ENCODE data around the gene SPATA2. TPM values are rescaled to one million over a fixed set of nuclear protein-coding genes. Genes with fewer than 3 reads are reported as not detected.
"Not testable (repeated sequence)": the region's sequence is repeated elsewhere in the genome, so short reads cannot be mapped to it uniquely, and the experiment has no call there.

Gene SPATA2
- total RNA-seq, 4 donors from 2014 or later, result 2.7 to 7.2 (median 4.9) TPM

DNA sequence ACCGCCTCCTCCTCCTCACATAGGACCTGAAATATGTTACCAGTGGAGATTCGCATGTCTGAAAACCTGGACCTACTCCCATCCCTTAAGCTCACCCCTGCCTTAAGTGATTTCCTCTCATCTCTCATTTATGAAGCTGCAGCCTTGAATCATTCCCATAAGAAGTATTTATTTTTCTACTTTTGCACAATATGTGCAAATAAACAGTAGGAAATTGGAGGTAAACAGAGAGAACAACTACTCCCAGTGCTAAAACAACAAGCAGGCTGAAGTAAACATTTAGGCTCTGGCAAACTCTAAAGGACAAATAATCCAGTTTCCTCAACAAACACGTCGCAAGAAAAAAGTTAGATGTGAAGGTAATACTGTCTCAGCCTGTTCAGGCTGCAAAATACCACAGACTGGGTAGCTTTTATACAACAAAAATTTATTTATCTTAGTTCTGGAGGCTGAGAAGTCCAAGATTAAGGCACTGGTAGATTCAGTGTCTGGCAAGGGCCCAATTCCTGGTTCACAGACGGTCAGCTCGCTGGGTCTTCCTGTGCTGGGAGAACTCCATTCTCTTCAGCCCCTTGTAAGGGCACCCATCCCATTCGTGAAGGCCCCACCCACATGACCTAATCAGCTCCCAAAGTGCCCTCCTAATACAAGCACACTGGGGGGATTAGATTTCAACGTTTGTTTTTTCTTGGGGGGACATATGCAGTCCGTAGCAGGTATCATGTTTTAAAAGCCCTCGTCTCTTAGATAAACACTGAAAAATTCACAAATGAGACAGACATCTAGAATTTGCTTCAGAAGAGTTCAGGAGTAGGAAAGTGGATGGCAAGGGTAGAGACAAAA is 15.6 kb downstream of the SPATA2 start:
- no peak for ATAC-seq
- Histone ChIP-seq H3K36me3 (peaks cover 0 to 24% of the 10 kb centered on the region in 2 donors), H3K27ac (no peak overlapping the region), H3K4me1 (no peaks in the 10 kb centered on the region), H3K9me3 (no peaks in the 10 kb centered on the region), H3K27me3 (no peaks in the 10 kb centered on the region), H3K4me3 (no peak overlapping the region)
- 53 to 62% methylated on average over 8 to 10 of the region's 10 CpGs for WGBS, 2 donors (ENCODE audit: low coverage in 1 of 2)
- no peak for TF ChIP-seq EP300 (IDR thresholded peaks at IDR 0.05)
- no peak for TF ChIP-seq POLR2AphosphoS5 (IDR thresholded peaks at IDR 0.05)
- TF ChIP-seq POLR2A (IDR thresholded peaks at IDR 0.05), result no peak
- TF ChIP-seq, protein P1, sequence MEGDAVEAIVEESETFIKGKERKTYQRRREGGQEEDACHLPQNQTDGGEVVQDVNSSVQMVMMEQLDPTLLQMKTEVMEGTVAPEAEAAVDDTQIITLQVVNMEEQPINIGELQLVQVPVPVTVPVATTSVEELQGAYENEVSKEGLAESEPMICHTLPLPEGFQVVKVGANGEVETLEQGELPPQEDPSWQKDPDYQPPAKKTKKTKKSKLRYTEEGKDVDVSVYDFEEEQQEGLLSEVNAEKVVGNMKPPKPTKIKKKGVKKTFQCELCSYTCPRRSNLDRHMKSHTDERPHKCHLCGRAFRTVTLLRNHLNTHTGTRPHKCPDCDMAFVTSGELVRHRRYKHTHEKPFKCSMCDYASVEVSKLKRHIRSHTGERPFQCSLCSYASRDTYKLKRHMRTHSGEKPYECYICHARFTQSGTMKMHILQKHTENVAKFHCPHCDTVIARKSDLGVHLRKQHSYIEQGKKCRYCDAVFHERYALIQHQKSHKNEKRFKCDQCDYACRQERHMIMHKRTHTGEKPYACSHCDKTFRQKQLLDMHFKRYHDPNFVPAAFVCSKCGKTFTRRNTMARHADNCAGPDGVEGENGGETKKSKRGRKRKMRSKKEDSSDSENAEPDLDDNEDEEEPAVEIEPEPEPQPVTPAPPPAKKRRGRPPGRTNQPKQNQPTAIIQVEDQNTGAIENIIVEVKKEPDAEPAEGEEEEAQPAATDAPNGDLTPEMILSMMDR (IDR thresholded peaks at IDR 0.05), result no peak

- no peak for ATAC-seq
- no peaks in the 10 kb centered on the region for H3K9me3 ChIP-seq
- WGBS, 2 donors (ENCODE audit: low coverage in 1 of 2), result 79 to 85% methylated on average over 4 to 6 of the region's 6 CpGs
- H3K4me3 ChIP-seq, result no peak overlapping the region
- TF ChIP-seq EP300 (IDR thresholded peaks at IDR 0.05) (no peak), POLR2A (IDR thresholded peaks at IDR 0.05) (no peak)
- H3K4me1 ChIP-seq, result peaks cover 0 to 22% (median 0%) of the 10 kb centered on the region in 3 donors
- no peaks in the 10 kb centered on the region for H3K36me3 ChIP-seq
- no peaks in the 10 kb centered on the region for H3K27me3 ChIP-seq
- no peak overlapping the region for H3K27ac ChIP-seq
Observed at GRCh38 chr20:49896204-49896603, 19.1 kb downstream of the SPATA2 start.

- not testable (repeated sequence) for H3K27me3 ChIP-seq
Observed at GRCh38 chr20:49895474-49896093, 19.7 kb downstream of the SPATA2 start.

DNA sequence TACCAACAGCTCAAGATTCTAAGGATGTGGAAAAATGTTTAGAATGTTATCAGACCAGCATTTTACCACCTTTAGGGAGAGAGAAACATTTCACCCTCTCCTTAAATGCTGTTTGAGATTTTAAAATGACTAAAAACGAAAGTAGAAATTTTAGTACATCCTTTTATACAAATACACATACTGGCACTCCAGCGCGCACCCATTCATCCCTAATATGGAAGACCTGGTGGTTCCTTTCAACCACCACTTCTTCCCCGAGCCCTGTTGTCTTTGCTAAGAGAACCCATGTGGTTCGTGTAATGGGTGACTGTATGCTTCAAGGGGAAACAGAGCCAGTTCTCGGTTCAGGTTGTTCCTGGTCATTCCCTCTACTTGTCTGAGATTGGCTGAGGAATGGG is 21.3 kb downstream of the SPATA2 start:
- H3K27ac ChIP-seq, result no peak overlapping the region
- WGBS, 2 donors (ENCODE audit: low coverage in 1 of 2), result 39 to 74% methylated on average over 4 of the region's 6 CpGs
- peaks cover 0 to 43% (median 0%) of the 10 kb centered on the region in 3 donors for H3K4me1 ChIP-seq
- peaks cover 0 to 10% of the 10 kb centered on the region in 2 donors for H3K36me3 ChIP-seq
- TF ChIP-seq EP300 (IDR thresholded peaks at IDR 0.05) (no peak), POLR2AphosphoS5 (IDR thresholded peaks at IDR 0.05) (no peak), POLR2A (IDR thresholded peaks at IDR 0.05) (no peak)
- TF ChIP-seq, protein P1 (IDR thresholded peaks at IDR 0.05), result no peak
- no peak overlapping the region for H3K4me3 ChIP-seq
- no peaks in the 10 kb centered on the region for H3K27me3 ChIP-seq
- no peak for ATAC-seq
- no peaks in the 10 kb centered on the region for H3K9me3 ChIP-seq

More at GRCh38 chr20:49895474-49896093, 19.7 kb downstream of the SPATA2 start:
- ATAC-seq, H3K9me3 ChIP-seq, H3K4me3 ChIP-seq, H3K36me3 ChIP-seq, H3K27ac ChIP-seq: not testable (repeated sequence)
- WGBS, 2 donors (ENCODE audit: low coverage in 1 of 2), result 83 to 85% methylated on average over 3 to 7 of the region's 7 CpGs
- H3K4me1 ChIP-seq, result peaks cover 0 to 28% (median 0%) of the 10 kb centered on the region in 3 donors

DNA sequence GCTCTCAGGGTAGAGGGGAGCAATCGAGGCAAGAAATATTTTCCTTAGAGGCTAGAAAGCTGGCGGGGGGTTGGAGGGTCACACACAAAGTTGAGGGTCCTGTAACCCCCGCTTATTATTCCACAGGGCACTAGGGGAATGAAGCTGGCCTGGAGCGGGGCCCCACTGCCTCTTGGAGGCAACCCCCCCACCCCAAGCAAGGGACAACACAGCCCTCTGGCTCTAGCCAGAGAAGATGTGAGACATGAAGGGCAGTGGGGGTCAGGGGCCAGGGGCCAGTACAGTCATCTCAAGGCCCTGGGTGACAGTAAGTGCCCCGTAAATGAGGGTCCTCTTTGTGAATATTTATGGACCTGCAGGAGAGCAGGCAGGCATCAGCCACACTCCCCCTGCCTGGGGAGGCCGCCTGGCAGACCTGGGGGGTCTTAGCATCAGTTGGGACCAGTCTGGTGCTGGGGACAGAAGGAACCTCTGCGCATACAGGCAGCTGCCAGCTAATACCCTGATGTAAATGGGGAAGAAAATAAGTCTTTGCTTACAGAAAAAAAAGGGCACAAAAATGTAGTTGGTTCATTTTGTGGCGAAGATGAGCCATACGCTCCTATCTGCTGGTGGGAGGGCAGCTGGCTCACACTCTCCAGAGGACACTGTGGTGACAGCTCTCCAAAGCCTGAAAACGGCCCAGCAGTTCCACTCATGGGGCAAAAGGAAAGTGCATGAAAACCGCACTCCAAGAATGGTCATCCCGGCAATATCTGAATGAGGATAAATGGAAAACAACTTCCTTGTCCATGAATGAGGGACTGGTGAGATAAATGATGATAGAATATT is 21.9 kb downstream of the SPATA2 start:
- ATAC-seq, result no peak
- Histone ChIP-seq H3K27ac (no peak overlapping the region), H3K4me3 (no peak overlapping the region), H3K27me3 (no peaks in the 10 kb centered on the region), H3K9me3 (no peaks in the 10 kb centered on the region), H3K4me1 (peaks cover 0 to 49% (median 0%) of the 10 kb centered on the region in 3 donors), H3K36me3 (peaks cover 0 to 15% of the 10 kb centered on the region in 2 donors)
- TF ChIP-seq, protein P1 (IDR thresholded peaks at IDR 0.05), result no peak
- TF ChIP-seq EP300 (IDR thresholded peaks at IDR 0.05), result no peak
- no peak for TF ChIP-seq POLR2AphosphoS5 (IDR thresholded peaks at IDR 0.05)
- TF ChIP-seq POLR2A (IDR thresholded peaks at IDR 0.05), result no peak
- WGBS, 2 donors (ENCODE audit: low coverage in 1 of 2), result 66 to 73% methylated on average over 5 to 8 of the region's 12 CpGs
